ENCODE measurements around the gene SEC61G.
A peak's percentile ranks its signal among the peaks of the same experiment; 100 is the strongest.

Gene SEC61G

GRCh38 chr7:54758702-54759592, at the start of gene SEC61G:
SEC61G (minus strand) TSS chr7:54759211; CDS start chr7:54757588, 1,623 bp downstream.
- DNase-seq (ENCODE audit: low read depth): peak; percentile 88

DNA sequence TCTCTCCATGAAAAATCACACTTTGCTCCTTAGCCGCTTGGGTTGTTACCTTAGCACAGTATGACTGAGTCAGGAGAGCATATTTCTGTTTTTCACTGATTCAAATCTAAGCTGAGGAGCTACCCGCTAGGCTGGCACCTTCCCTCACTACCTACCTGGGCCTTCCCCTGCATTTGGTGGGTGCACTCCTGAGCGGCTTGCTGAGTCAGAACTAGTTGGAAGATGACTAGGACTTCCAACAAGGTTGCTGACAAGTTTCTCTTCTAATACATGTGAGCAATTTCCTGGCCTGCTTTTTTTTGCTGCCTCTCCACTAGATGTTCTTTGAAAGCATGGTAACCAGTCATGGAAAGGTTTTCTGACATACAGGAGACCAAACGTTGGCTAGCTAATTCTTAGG, 43.8 kb upstream of the SEC61G start:
- no peak for DNase-seq (ENCODE audit: low read depth)

DNA sequence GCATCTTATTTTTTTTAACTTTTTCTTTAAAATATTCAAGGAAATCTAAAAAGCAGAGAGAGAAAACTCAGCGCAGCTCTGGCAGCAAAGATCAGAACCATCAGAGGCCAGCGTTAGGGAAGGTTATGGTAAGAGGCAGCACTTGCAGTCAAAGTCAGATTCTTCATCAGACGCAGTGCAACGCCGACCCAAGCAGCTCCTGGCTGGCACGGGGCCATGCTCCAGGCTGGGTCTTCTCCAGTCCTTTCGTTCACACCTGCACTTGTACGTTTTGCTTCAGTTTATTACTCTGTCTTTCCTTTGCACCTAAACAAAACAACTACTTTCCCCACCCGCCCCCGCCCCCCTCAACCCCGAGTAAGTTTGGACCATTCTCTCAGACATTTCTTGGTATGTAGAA, 43.1 kb upstream of the SEC61G start:
- DNase-seq (ENCODE audit: low read depth): no peak

DNA sequence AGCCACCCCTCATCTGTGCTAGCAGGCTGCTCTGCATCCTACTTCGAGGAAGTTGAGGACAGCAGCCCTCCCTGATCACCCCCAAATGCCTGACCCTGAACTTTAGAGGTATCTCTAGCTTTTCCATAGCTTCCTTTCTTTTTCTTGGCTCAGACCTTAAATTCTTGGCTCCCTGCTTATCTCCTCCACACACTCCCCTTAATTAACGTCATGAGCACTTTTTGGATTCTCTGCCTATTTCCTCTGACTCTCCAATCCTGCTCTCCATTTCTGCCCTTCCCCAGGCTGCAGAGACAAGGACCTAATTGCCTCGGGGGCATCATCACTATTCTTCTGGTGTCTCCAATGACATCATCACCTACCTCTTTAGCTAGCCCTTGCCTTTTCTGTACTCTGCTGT, 40.8 kb upstream of the SEC61G start:
- no peak for DNase-seq (ENCODE audit: low read depth)

- no peak for DNase-seq (ENCODE audit: low read depth)
Measured at GRCh38 chr7:54798530-54798929, 39.5 kb upstream of the SEC61G start.

GRCh38 chr7:54796853-54797252, 37.8 kb upstream of the SEC61G start:
- DNase-seq (ENCODE audit: low read depth): no peak

DNA sequence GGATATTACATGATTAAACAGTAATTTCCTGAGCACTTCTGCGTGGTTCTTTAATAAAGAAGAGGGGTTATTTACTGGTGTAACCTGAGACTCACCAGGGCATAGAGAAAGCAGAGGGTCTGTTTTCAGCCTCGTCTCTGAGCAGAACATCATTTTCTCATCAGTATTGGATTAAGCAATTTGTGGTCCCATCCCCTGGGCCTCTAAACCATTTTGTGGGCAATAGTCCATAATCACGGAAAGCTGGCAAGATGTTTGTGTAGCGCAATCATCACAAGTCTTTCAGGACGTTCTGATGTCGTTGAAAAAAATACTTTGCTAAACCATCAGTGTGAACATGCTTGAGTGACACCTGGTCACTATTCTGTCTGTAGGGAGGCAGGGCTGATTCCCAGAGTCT, 37.1 kb upstream of the SEC61G start:
- no peak for DNase-seq (ENCODE audit: low read depth)

DNA sequence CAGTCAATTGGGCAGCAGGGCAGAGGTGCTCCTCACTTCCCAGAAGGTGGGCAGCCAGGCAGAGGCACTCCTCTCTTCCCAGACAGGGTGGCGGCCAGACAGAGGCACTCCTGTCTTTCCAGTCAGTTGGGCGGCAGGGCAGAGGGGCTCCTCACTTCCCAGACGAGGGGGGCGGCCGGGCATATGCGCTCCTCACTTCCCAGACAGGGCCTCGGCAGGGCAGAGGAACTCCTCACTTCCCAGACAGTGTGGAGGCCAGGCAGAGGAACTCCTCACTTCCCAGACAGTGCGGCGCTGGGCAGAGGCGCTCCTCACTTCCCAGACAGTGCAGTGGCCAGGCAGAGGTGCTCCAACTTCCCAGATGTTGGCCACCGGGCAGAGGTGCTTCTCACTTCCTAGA, 33.4 kb upstream of the SEC61G start:
- DNase-seq (ENCODE audit: low read depth): no peak

GRCh38 chr7:54788664-54789063, 29.7 kb upstream of the SEC61G start:
- DNase-seq (ENCODE audit: low read depth): peak; percentile 79

DNA sequence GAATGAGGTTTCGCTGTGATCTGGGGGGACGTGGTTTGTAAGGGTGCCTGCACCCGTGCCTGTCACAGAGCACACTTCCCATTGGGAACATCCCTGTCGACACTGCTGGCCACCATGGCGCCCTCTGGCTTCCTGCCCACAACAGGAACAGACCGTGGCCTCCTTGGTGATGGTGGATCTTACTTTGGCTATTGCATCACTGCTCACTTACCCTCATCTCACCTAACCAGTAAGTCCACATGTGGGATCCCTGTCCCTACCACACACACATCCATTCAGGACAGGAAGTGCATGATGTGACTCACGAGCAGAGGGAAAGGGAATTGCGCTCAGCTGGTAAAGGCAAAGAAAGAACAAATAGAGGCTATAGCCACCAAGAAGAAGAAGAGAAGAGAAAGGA, 26.2 kb upstream of the SEC61G start:
- DNase-seq (ENCODE audit: low read depth): no peak

GRCh38 chr7:54783952-54784351, 24.9 kb upstream of the SEC61G start:
- DNase-seq (ENCODE audit: low read depth): no peak

DNA sequence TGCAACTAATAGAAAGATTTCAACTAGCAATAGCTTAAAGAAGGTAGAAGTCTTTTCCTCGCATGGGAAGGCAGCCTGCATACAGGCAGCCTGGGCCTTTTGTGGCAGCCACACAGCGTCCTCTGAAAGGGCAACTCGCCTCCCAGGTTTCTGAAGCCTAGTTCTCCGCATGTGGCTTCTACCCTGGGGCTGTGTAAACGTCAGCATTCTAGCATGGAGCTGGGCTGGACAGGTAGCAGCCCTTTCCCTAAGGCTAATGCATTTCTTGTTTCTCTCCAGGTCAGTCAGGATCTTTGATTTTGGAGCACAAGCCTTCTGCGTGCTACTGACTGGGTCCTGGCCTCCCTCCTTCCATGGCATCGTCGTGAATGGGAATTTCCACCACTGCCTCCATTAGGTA, 23.8 kb upstream of the SEC61G start:
- DNase-seq (ENCODE audit: low read depth): no peak

DNA sequence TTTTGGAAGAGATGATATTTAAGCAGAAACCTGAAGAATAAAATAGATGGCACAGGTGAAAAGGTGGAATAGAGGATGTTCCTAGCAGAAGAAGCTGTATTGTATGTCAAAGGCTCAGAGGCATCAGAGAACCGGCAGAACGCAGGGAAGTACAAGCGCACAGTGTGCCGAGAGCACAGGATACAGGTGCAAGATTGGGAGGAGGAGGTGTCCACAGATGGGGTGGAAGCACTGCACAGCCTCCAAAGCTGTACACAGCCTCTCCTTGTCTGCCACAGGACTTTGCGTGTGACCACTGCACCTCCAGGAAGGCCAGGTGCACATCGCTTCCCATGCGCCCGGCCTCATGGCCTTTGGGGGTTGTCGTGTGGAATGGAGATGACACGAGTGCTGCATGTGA, 23.3 kb upstream of the SEC61G start:
- no peak for DNase-seq (ENCODE audit: low read depth)

GRCh38 chr7:54781134-54781920, 22.3 kb upstream of the SEC61G start:
- DNase-seq (ENCODE audit: low read depth): no peak

DNA sequence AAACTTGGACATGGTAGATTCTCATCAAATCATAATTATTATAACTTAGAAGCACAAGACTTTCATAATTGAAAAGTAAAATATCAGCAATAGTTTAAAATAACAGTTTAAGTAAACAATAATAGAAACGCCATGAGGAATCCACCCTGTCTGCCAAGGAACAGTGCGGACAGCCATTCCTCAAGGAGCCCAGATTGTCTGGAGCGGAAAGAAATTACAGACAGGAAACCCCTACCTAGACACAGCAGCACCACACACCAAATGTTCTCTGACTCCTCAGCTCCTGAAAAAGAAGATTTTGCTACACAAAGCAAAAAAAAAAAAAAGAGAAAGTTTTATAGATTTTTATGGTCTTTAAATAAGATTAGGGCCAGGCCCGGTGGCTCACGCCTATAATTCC, 21.5 kb upstream of the SEC61G start:
- DNase-seq (ENCODE audit: low read depth): no peak

- no peak for DNase-seq (ENCODE audit: low read depth)
Measured at GRCh38 chr7:54778696-54779540, 19.9 kb upstream of the SEC61G start.

DNA sequence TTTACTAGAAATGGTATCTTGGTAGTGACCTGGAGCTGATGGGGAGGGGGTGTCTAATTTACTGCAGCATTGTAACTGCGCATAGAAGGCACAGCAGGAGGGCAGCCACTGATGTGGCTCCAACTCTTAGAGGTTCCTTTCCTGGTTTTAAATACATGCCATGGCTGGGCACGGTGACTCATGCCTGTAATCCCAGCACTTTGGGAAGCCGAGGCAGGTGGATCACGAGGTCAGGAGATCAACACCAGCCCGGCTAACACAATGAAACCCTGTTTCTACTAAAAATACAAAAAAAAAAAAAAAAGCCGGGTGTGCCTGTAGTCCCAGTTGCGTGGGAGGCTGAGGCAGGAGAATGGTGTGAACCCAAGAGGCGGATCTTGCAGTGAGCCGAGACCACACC, 19.2 kb upstream of the SEC61G start:
- DNase-seq (ENCODE audit: low read depth): no peak

DNA sequence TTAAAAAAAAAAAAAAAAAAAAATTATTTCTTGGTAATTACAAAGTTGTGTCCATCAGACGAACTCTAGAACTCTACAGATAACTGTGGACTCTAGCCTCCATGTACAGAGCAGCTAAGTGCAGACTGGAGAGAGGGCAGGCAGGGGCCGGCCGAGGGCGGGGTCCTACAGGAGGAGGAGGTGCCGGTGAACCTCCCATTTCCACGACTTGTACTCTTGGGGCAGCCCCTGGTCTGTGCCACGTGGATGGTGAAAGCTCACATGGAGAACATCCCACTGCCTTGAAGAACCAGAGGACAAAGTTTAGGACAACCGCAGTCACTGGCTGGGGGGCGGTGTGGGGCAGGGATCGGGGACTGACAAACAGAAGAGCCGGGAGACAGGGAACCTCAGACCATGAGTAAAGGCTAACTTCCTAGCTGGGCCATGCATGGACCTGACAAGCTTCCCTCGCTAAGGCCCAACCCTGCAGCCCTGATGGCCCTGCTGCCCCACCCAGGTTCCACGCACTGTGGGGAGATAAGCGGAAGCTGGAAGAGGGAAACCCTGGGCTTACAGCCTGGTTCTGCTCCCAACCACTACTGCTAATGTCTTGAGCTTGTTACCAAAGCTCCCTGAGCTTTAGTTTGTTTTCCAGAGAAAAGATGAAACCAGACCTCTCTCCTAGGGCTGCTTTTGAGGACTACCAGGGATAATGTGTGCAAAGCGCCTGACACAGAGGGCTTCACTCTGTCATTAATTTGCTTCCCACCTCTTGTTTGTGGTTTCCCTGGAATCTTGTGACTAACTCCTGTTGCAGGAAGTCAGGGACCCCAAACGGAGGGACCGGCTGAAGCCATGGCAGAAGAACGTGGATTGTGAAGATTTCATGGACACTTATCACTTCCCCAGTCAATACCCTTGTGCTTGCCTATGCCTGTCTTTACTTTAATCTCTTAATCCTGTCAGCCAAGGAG, 16.1 kb upstream of the SEC61G start:
- no peak for DNase-seq (ENCODE audit: low read depth)

DNA sequence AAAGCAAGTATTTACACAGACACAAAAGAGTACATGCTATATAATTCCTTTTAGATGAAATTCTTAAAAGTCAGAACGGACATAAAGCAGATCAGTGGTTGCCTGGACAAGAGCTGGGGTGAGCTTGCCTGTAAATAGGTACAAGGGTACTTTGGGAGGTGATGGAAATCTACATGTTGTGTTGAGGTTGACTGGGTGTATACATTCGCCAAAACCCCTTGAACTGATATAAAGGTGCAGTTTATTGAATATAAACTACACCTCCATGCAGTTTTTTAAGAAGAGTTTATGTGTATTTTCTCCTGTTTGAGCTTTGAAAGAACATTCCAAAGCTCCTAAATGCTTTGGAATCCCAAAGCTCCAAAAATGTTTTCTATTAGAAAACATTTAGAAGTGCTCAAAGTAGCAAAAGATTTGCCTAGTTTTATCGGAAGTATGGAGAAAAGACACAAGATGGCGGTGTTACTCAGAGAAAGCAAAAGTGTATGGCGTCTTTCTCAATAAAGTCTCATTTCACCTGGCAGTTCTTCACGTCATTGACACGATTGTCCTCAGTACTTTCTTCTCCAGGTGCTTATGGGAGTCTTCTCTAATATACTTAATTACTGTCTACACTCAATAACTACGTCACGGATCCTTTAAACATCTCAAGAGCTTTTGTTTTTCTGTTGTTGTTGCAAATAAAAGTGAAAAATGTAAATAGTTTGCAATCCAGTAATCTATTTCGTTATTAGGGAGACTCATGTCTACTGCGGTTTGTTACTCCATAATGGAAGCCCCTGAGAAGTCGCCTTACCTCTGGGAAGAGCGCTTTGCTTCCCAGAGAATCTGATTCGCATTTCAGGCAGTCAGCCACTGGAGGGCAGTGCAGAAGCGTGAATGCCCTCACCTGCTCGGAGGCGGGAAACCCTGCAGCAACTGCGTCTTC, 14.7 kb upstream of the SEC61G start:
- no peak for DNase-seq (ENCODE audit: low read depth)

DNA sequence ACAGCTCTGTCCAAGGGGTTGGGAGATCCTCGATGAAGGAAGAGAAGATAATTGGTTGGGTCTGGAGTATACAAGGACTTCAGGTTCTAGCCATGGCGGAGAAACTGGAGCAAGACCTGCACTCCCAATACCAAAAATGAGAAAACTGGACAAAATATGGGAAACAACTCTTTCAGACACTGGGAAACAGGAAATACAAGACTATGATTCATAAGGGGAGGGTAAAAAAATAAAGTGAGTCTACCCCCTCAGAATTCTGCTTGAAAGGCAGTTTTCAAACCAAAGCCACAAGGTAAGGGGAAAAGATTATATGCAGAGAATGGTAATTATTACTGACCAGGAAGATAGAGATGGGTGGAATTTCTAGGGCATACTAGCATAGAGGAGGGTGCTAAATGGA, 10.2 kb upstream of the SEC61G start:
- no peak for DNase-seq (ENCODE audit: low read depth)

Data from non-pigmented ciliary epithelial cell (primary cell).